RCC 7860 (cell line): ENCODE results near the gene SLC35E2B.
A peak's percentile ranks its signal among the peaks of the same experiment; 100 is the strongest.
"Not testable (repeated sequence)": the region's sequence is repeated elsewhere in the genome, so short reads cannot be mapped to it uniquely, and the experiment has no call there.

ENCODE experiments used
- DNase-seq: peaks from one replicate; pipeline ENCODE4 v3.0.0-alpha.2; 2015; ENCODE audit warnings: low spot score
- FAIRE-seq: peaks from 2 replicates; lab custom pipeline; 2012; peaks lifted over from hg19 to GRCh38; lab: Jason Lieb, UNC

The SLC35E2B gene

GRCh38 chr1:1677718-1678580, 14.6 kb downstream of the SLC35E2B start:
- FAIRE-seq (no peak), DNase-seq (no peak)

- DNase-seq, FAIRE-seq: not testable (repeated sequence)
These were observed 16.5 kb downstream of the SLC35E2B start for GRCh38 chr1:1676087-1676486.

GRCh38 chr1:1675218-1675617, 17.4 kb downstream of the SLC35E2B start:
- not testable (repeated sequence) for FAIRE-seq, DNase-seq

DNA sequence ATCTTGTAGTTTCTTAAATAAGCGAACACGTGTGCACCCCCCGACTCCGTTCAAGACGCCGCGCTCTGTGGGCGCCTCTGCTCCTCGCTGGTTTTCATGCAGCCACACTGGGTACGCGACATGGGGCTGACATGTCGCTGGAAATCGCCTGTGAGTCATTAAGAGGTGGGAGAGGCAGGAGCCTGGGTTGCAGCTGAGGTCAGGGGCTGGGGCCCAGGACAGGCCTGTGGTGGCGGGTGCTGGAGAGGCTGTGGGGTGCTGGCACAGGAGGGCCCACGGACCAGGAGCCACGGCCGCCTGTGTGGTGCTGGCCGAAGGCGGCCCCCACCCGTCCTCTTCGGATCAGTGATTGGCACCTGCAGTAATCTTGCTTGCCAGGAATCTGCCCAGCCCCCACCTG, 17.8 kb downstream of the SLC35E2B start:
- DNase-seq, FAIRE-seq: not testable (repeated sequence)

DNA sequence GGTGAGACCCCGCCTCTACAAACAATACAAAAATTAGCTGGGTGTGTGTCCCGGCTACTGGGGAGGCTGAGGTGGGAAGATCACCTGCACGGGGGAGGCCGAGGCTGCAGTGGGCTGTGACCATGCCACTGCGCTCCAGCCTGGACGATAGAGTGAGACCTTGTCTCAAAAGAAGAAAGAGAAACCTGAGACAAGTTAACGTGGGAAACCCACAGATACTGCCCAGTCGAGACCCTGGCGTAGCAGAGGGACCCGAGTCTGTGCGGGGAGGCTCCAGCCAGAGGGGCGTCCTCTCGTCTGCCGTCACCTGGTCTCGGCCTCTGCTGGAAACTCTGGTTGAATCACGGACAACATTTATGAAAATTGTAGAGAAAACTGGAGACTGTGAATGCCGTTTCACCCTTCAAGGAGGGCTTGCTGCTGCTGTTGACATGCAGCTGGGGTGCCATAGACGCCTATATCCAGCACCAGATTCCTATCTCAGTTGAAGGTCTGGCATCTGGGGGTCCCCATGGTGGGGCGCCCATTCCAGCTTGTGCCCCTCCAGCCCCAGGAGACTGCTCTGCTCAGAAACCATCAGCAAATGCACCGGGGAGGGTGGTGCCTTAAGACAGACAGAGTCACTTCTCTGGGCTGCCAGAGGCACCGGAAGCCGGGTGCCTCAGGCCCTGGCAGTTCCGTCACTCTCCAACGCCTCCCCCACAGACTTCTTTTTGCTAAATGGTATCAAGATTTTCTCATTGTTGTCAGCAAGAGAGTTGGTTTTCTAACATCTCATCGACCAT, 20.2 kb downstream of the SLC35E2B start:
- no peak for FAIRE-seq
- DNase-seq = no peak

DNA sequence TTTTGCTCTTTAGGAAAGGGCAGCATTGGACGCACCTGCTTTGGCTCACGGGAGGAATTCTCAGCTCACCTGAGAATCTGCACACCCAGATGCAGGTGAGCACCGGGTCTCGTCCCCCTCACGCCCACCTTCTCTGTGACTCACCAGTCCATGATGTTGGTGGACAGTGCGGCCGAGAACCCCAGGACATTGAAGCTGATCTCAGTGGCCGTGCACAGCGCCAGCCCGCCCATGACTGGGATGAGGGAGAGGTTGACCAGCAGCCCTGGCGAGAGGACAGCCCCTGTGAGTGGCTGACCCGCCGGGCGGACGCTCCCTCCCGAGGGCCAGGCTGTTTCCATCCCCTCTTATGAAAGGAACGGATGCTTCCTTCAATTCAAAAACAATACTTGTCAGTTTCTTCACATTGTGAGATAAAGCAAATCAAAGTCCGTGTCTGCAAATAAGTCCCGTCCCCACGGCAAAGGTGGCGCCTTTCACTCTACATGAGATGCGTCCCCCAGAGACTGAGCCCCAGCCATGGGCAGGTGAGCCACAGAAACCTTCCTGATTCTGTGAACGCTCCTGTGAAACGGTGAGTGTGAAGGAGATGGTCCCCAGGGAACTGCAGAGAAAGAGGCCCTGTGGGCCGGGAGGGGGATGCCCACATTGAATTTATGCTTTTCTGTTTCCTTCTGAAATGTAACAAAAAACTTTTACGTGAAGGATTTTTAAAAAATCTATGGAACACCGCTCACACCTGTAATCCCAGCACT, 21.1 kb downstream of the SLC35E2B start:
- no peak for FAIRE-seq

GRCh38 chr1:1670866-1671265, 21.7 kb downstream of the SLC35E2B start:
- no peak for DNase-seq

More for the DNA sequence above, 21.1 kb downstream of the SLC35E2B start:
- no peak for DNase-seq

DNA sequence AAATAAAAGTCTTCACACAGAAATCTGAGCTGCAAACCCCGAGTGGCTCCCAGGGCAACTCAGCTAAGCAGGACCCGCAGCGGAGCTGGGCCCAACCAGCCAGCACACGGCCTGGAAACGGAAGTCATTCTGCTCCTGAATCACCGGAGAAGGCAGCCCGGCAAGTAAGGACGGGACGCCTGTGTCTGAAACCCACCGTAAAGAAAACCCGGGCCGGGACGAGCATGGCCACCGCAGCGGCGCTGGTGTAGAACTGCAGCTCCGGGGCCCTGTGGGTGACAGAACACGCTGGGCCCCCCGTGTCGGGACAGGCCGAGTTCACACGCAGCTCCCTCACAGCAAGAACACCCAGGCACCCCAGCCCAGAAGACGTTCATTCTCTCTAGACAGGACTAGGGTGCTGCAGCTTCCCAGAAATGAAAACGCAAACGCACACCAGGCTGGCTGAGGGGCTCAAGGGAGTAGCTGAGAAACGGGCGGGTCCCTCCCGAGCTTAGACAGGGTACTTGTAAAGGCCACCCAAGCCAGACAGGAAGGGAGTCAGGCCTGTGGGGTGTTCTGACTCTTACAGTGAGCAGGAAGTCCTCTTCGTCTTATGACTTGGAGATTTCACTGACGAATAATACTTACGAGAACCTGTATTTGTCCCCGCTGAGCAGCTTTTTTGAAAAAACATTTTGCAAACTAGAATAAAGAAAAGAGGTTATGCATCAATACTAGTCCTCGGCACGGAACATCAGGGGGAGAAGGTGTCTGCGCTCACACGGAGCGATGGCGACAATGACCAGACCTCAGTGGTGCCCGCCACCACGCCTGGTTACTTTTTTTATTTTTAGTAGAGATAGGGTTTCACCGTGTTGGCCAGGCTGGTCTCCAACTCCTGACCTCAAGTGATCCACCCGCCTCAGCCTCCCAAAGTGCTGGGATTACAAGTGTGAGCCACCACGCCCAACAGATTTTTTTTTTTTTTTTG, 22.8 kb downstream of the SLC35E2B start:
- DNase-seq (no peak), FAIRE-seq (no peak)

More at GRCh38 chr1:1670866-1671265, 21.7 kb downstream of the SLC35E2B start:
- no peak for FAIRE-seq

- FAIRE-seq = no peak
- no peak for DNase-seq
These were observed 26.1 kb downstream of the SLC35E2B start for GRCh38 chr1:1666526-1666925.

- DNase-seq (no peak), FAIRE-seq (no peak)
These were observed 26.8 kb downstream of the SLC35E2B start for GRCh38 chr1:1665815-1666251.

- FAIRE-seq = no peak
- no peak for DNase-seq
These were observed 27.4 kb downstream of the SLC35E2B start for GRCh38 chr1:1664941-1665814.

DNA sequence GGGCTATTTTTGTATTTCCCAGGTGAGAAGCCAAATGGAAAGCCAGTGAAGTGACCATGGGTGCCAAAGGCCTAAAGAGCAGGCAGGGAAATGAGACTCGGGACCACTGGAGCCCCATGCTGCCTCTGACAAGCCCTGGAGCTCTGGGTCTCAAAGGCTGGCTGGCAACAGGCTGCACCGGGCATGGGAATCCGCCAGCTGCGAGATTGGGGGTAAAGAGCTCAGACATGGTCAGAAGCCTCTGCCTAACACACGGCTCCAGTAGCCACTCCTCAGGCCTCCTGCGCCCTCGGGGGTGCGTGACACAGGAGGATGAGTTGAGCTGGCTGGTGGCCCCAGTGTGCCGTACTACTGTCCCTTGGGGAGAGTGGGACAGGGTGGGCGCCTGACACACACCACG, 28.3 kb downstream of the SLC35E2B start:
- not testable (repeated sequence) for FAIRE-seq

DNA sequence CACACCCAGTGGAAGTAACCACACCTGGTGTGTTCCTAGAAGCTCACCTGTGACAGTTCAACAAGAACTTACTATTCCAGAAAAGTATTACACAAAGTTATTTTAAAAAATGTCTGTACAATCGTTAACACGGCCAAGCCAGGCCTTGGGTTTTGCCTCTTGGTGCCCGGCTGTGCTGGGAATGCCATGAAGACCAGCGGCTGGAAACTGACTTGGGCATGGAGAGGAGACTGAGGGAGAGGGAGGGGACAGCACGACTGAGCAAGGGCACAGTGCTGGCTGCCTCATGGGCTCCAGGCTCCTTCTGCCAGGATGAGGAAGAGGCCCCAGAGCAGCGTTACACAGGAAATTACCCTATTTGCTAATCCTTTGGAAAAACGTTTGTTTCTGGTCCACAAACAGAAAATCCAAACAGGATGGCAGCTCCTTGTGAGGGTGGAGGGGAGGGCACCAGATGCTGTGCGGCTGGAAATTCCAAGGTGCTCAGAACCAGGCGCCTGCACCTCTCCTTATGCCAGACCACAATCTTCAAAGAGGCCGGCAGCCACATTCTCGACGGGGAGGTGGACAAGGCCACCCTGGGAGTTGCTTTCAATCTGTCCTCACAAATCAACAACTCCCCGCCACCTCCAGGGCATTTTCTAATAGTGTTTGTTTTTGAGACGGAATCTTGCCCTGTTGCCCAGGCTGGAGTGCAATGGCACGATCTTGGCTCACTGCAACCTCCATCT, 29.6 kb downstream of the SLC35E2B start:
- not testable (repeated sequence) for FAIRE-seq, DNase-seq

More for the DNA sequence above, 28.3 kb downstream of the SLC35E2B start:
- DNase-seq = not testable (repeated sequence)

- not testable (repeated sequence) for DNase-seq, FAIRE-seq
These were observed 30.2 kb downstream of the SLC35E2B start for GRCh38 chr1:1662392-1662791.

DNA sequence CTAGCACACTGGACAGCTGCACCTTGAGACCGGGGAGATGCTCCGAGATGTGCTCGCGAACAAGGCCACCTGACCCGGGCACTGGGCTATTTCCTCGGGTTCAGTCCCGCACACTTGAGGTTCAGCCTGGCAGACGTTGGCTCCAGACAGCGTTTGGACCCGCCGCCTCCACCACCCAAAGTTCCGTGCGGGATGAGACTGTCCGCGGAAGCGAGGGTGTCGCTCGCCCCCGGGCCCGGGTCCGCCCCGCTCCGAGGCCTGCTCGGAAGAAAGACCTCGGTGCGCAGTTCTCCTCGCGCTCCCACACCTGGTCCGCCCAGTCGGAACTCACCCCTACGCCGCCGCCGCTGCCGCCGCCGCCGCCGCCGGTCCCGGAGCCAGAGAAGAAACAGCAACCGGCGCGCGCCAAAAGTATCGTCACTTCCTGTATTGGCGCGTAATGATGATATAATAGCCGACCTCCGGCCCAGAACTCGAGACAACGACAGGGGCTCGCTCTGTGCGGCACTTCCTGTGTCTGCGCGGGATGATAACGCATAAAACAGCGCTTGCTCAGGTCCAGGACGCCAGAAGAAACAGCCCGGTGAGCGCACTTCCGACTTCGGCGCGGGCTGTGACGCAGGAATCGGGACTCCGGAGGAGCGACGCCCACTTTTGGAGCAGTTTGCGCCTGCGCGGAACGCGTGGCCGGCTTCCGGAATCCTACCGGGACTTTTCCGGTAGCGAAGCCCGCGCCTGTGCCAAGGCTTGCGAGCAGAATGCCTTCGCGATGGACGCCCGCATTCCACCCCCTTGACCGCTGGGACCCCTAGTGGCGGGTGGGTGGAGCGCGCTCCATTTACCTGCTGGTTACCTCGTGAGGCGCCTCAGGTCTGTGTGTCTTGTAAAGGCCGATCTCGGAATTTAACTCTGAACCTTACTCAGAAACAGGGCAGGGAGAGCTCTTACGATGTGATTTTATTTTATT, 33.7 kb downstream of the SLC35E2B start, which contains the start of gene CDK11B:
TSS of gene CDK11B (minus strand) at position 422 of the 967 bp plus-strand sequence. CDS start 1,519 bp downstream, outside the sequence.
- peak; percentile 89 for DNase-seq
- peak; percentile 84 for FAIRE-seq

- DNase-seq, FAIRE-seq: not testable (repeated sequence)
These were observed 44.3 kb downstream of the SLC35E2B start for GRCh38 chr1:1648265-1648664.
